LNCaP clone FGC (cell line): ENCODE results near the gene PPP3CA.
"Not testable (repeated sequence)": the region's sequence is repeated elsewhere in the genome, so short reads cannot be mapped to it uniquely, and the experiment has no call there.

Experiments used
- DNase-seq: peaks from one replicate; pipeline ENCODE4 v3.0.0-alpha.2; 2011; ENCODE audit warnings: low read depth
- H3K4me3 ChIP-seq: 2 replicates; pipeline ENCODE4 v1.5.1; 2011; ENCODE audit warnings: mild to moderate bottlenecking, low read depth, low read length, control low read depth
- CTCF ChIP-seq: IDR thresholded peaks from 2 replicates; pipeline ENCODE4 v1.5.1; 2012; ENCODE audit warnings: mild to moderate bottlenecking; ENCODE audit not compliant: control insufficient read depth, insufficient read depth; ENCODE audit errors: extremely low read depth

PPP3CA gene

DNA sequence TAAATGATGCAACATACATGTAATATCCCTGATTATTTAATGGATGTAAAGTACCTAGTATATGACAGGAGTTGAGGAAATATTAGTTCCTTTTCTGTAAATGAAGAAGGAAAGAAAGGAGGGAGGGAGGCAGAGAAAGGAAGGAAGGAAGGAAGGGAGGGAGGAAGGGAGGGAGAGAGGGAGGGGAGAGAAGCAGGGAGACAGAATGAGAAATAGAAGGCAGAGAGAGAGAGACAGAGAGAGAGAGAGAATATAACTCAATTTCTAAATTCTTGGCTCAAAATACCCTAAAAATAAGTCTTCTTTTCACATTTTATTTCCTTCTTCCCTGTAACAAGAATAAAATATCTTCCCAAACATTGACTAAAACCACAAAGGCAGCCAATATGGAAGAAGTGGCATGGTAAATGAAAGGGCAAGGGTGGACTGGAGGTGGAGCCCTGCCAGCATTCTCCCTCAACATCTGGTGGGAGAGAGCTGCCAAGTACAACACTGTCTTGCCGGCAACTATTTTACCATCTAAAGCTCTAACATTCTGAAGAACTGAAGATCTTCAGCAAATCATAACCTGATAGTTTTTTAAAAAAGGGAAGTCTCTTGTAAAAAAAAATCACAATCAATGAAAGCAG is 245.1 kb downstream of the PPP3CA start:
- no peak for TF ChIP-seq CTCF
- DNase-seq: no peak
- no peak overlapping the region for H3K4me3 ChIP-seq

DNA sequence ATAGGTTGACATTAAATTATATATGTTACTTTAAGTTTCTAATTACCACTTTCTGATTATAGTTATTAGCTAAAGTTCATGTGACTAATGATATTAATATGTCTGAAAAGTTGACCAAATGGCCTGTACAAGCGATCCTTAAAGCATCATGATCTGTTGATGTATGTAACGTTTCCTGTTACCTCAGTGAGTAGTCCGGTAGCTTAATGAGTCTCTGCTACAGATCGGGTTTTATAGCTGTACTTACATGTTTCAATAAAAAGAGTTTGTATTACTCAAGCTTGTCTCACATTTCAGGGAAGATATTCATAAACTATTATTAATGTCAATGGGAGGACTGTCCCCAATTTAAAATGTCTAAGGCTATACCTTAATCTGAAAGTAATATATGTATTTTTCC is 246.3 kb downstream of the PPP3CA start:
- no peak for TF ChIP-seq CTCF
- DNase-seq: peak; percentile 45
- H3K4me3 ChIP-seq: no peak overlapping the region

DNA sequence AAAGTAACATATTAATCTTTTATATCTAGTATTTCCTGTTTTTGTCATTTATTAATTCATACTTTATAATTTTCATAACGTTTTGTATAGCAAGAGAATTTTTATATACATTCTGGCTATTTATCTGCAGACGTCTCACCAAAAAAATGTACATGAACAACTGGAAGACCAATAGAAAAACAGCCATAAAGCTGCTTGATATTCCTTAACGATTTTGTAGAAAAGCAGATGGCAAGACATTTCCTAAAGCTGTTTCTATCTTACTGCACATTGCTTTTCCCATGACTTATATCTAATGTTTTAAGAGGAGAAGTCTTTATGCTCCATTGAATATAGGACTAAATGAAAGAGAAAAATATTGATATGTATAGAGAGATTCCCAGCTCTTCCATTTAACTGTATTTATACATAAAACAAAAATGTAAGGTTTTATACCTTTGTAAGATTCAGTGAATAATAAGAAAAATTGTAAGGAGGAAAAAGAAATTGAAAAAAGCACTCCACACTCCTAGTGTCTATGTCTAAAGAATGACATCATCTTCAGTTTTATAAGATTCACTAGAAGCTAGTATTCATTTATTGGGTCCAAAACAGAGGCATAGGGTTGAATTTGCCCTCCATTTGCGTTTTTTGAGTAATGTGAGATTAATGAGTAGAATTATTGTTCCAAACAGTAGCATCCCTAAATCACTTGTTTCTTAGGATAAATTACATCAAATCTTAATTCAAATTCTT is 248.5 kb downstream of the PPP3CA start:
- DNase-seq: no peak
- no peak for TF ChIP-seq CTCF
- H3K4me3 ChIP-seq: no peak overlapping the region

- not testable (repeated sequence) for DNase-seq, H3K4me3 ChIP-seq
Observed at GRCh38 chr4:101092609-101093008, 254.7 kb downstream of the PPP3CA start.

- peak; percentile 59 for DNase-seq
- no peak for TF ChIP-seq CTCF
- H3K4me3 ChIP-seq: no peak overlapping the region
Observed at GRCh38 chr4:101089168-101089567, 258.2 kb downstream of the PPP3CA start.

DNA sequence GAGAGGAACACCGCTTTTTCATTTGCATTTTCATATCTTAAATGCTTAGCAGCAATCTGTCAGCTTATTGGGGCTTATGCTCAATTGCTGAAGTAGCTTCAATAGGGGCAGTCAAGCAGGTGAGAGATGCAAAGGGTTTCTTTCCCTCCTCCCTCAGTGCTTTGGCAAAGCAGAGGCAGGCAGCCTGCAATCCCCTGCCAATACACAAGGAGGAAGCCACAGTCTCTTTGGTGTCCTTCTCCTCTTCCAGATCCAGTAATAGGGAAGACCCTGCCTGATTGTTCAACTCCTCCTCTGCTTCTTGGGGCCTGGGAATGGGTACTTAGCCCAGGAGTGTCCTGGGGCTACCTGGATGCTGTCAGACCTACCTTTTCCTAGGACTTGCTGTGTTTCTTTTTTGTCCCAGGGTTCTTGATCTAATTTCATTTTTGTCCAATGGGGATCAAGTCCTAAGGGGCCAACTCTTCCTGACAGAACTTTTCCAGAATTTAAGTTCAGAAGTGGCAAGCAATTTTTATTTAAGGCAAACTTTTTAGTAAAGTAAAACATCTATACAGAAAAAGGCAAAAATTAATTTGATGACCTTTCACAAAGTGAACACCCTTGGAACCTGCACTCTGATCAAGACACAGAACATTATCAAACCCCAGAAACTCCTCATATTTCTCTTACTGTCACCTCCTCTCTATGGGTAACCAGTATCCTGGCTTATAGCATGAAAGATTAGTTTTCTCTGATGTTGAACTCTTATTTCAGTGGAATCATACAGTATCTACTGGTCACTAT is 260.3 kb downstream of the PPP3CA start:
- H3K4me3 ChIP-seq: no peak overlapping the region
- TF ChIP-seq CTCF: no peak
- no peak for DNase-seq

- no peak for DNase-seq
- no peak overlapping the region for H3K4me3 ChIP-seq
- no peak for TF ChIP-seq CTCF
Observed at GRCh38 chr4:101083131-101083530, 264.2 kb downstream of the PPP3CA start.
